Dendritic cell treated with granulocyte-macrophage colony-stimulating factor and Interleukin-4, amounts not matched to agents 40 ng/mL and 50 ng/mL, for 4 days (primary cell): Measurements from ENCODE around the gene RBM20.

Source experiments
- H3K27ac Mint-ChIP-seq: one replicate; pipeline ENCODE4 v1.8.0; 2022; ENCODE audit warnings: mild to moderate bottlenecking, mixed read lengths
- H3K27me3 Mint-ChIP-seq: one replicate; pipeline ENCODE4 v1.8.0; 2022; ENCODE audit warnings: mild to moderate bottlenecking, mixed read lengths
- H3K36me3 Mint-ChIP-seq: one replicate; pipeline ENCODE4 v1.8.0; 2022; ENCODE audit warnings: low read depth, mixed read lengths
- H3K4me1 Mint-ChIP-seq: one replicate; pipeline ENCODE4 v1.8.0; 2022; ENCODE audit warnings: low read depth, mixed read lengths
- H3K4me3 Mint-ChIP-seq: one replicate; pipeline ENCODE4 v1.8.0; 2022; ENCODE audit warnings: mild to moderate bottlenecking, moderate library complexity, mixed read lengths
- H3K9me3 Mint-ChIP-seq: one replicate; pipeline ENCODE4 v1.8.0; 2022; ENCODE audit warnings: mixed read lengths
- intact Hi-C: fragments of 100-400 bp; cut with micrococcal nuclease; formaldehyde crosslinking; loops from one replicate; pipeline ENCODE4 v1.15.0; 2022

RBM20 gene

GRCh38 chr10:110684800-110685446 is 40.8 kb downstream of the RBM20 start:
- Mint-ChIP-seq H3K36me3 (no peaks in the 10 kb centered on the region), H3K27me3 (peaks cover 6% of the 10 kb centered on the region), H3K4me1 (peaks cover 7% of the 10 kb centered on the region), H3K4me3 (no peak overlapping the region), H3K9me3 (no peaks in the 10 kb centered on the region), H3K27ac (no peak overlapping the region)
- intact Hi-C loops, result no loop called here

- Mint-ChIP-seq H3K4me1 (peaks cover under 1% of the 10 kb centered on the region), H3K4me3 (no peak overlapping the region), H3K27ac (no peak overlapping the region), H3K27me3 (no peaks in the 10 kb centered on the region), H3K9me3 (no peaks in the 10 kb centered on the region), H3K36me3 (no peaks in the 10 kb centered on the region)
- intact Hi-C loops, result no loop called here
Measured at GRCh38 chr10:110686047-110686446, 41.9 kb downstream of the RBM20 start.

DNA sequence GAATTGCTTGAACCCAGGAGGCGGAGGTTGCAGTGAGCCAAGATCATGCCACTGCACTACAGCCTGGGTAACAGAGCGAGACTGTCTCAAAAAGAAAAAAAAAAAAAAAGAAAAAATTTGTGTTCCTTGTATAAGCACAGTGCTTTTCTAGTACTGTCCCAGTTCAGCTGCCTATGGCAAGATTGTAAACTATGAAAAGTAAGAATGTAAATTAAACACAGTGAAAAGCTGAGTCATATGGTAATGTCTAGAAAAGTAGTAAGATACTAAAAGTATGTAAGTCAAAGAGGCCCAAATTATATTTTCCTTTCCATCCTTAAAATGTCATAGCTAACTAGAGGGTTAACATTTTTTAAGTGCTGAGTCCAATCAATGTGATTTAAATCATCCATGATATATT is 42.8 kb downstream of the RBM20 start:
- H3K36me3 Mint-ChIP-seq, result no peaks in the 10 kb centered on the region
- peaks cover 4% of the 10 kb centered on the region for H3K9me3 Mint-ChIP-seq
- intact Hi-C loops, result no loop called here
- H3K4me3 Mint-ChIP-seq, result no peak overlapping the region
- no peaks in the 10 kb centered on the region for H3K4me1 Mint-ChIP-seq
- no peaks in the 10 kb centered on the region for H3K27me3 Mint-ChIP-seq
- H3K27ac Mint-ChIP-seq, result no peak overlapping the region

- no peak overlapping the region for H3K27ac Mint-ChIP-seq
- H3K27me3 Mint-ChIP-seq, result no peaks in the 10 kb centered on the region
- H3K4me1 Mint-ChIP-seq, result no peaks in the 10 kb centered on the region
Measured at GRCh38 chr10:110687400-110687799, 43.3 kb downstream of the RBM20 start.

GRCh38 chr10:110691139-110691538 is 47.0 kb downstream of the RBM20 start:
- Mint-ChIP-seq H3K27me3 (no peaks in the 10 kb centered on the region), H3K9me3 (peaks cover 18% of the 10 kb centered on the region), H3K4me1 (no peaks in the 10 kb centered on the region), H3K36me3 (no peaks in the 10 kb centered on the region), H3K27ac (no peak overlapping the region), H3K4me3 (no peak overlapping the region)
- intact Hi-C loops, result no loop called here

More at GRCh38 chr10:110687400-110687799, 43.3 kb downstream of the RBM20 start:
- no peaks in the 10 kb centered on the region for H3K36me3 Mint-ChIP-seq
- no peak overlapping the region for H3K4me3 Mint-ChIP-seq
- intact Hi-C loops, result no loop called here
- peaks cover 8% of the 10 kb centered on the region for H3K9me3 Mint-ChIP-seq

DNA sequence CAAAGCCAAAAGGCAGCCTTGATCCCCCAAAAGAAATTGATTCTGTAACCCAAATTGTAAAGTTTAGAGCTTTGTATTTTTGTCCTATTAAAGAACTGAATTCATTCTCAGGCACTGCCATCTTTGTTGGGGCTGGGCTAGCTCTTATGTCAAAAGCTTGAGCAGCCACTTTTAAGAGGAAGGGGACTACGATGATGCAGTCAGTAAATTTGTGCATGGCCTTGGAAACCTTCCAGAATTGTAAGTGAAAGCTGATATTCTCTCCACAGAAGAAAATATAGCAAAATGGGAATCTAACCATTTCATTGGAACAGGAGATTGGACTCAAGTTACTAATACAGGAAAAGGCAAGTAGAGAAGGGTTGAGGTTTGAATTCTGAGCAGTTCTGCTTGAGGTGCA is 50.1 kb downstream of the RBM20 start:
- intact Hi-C loops, result no loop called here
- Mint-ChIP-seq H3K9me3 (peaks cover 18% of the 10 kb centered on the region), H3K4me1 (no peaks in the 10 kb centered on the region), H3K27me3 (no peaks in the 10 kb centered on the region), H3K27ac (no peak overlapping the region), H3K4me3 (no peak overlapping the region), H3K36me3 (no peaks in the 10 kb centered on the region)

DNA sequence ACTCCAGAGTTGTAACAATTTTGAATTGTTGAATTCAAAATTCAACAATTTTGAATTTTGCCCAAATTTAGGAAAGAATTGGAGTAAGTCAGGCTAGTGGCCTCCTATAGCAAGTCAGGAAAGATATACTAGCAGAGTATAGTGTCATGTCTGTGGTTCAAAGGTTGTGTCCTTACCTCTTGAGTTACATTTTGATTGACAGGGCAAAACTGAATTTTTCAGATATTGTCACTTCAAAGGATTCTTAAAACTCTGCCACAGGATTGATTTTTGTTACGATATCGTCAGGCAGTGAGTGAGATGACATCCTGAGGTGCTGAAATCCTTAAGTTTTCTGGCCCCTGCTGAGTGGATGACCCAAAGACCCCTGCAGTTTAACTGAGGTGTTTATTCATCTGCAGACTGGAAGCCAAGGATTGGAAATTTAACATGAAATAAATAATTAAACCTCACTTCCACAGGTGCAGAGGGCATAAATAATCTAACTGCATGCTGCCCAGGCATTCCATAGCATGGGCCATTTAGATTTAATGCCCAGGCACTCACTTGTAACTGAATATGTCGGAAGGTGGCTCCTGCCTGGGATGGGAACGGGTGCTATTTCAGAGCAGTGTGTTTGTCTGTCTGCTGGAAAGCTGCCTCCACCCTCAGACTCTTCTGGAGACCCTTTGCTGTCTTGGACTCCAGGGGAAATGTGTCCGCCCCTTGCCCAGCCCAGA is 50.8 kb downstream of the RBM20 start:
- Mint-ChIP-seq H3K27ac (no peak overlapping the region), H3K9me3 (peaks cover 18% of the 10 kb centered on the region), H3K36me3 (no peaks in the 10 kb centered on the region), H3K4me1 (no peaks in the 10 kb centered on the region), H3K4me3 (no peak overlapping the region), H3K27me3 (no peaks in the 10 kb centered on the region)
- intact Hi-C loops, result no loop called here

GRCh38 chr10:110695539-110695886 is 51.4 kb downstream of the RBM20 start:
- Mint-ChIP-seq H3K27me3 (no peaks in the 10 kb centered on the region), H3K9me3 (peaks cover 18% of the 10 kb centered on the region), H3K4me1 (no peaks in the 10 kb centered on the region), H3K36me3 (no peaks in the 10 kb centered on the region), H3K27ac (no peak overlapping the region), H3K4me3 (no peak overlapping the region)
- intact Hi-C loops, result no loop called here

DNA sequence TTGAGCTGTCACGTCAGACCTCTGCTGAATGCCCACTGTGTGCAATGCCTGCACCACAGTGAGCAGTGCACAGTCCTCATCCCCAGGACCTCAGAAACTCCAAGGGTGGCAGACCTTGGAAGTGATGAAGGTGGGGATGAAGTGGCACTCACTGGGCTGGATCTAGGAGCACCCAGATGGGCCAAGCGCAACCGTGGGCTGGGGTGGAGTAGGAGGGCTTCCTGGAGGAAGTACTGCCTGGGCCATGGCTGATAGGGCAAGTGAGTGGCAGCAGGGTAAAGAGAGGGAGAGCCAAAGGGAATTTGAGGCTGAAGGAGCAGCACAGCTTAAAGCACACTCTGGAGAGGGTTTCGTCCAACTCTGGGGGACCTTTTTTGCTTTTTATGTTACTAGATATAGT is 52.3 kb downstream of the RBM20 start:
- Mint-ChIP-seq H3K4me3 (no peak overlapping the region), H3K36me3 (no peaks in the 10 kb centered on the region), H3K27me3 (no peaks in the 10 kb centered on the region), H3K27ac (no peak overlapping the region), H3K4me1 (no peaks in the 10 kb centered on the region), H3K9me3 (peaks cover 18% of the 10 kb centered on the region)
- intact Hi-C loops, result no loop called here

GRCh38 chr10:110698340-110698739 is 54.2 kb downstream of the RBM20 start:
- Mint-ChIP-seq H3K4me1 (no peaks in the 10 kb centered on the region), H3K27ac (no peak overlapping the region), H3K27me3 (no peaks in the 10 kb centered on the region), H3K36me3 (no peaks in the 10 kb centered on the region), H3K9me3 (peaks cover under 1% of the 10 kb centered on the region), H3K4me3 (no peak overlapping the region)
- intact Hi-C loops, result no loop called here

DNA sequence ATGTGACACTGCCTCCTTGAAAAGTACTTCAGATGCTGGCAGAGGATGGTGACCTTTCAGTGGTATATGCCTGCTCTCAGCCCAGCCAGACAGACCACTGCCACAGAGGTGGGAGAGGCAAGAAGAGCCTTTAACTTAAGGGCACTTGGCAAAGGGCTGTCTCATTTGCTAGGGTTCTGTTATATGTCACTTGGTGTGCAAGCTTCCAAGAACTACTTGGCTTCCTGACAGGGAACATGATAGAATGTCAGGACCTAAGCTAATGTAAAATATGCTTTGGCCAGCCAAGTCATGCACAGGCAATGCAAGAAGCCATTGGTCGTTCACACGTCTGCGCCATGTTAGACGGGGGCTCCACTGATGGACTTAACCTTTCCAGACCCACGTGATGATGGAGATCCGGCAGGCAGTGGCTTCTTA is 54.7 kb downstream of the RBM20 start:
- Mint-ChIP-seq H3K36me3 (no peaks in the 10 kb centered on the region), H3K27ac (no peak overlapping the region), H3K4me3 (no peak overlapping the region), H3K4me1 (no peaks in the 10 kb centered on the region), H3K9me3 (no peaks in the 10 kb centered on the region), H3K27me3 (no peaks in the 10 kb centered on the region)
- intact Hi-C loops, result no loop called here

DNA sequence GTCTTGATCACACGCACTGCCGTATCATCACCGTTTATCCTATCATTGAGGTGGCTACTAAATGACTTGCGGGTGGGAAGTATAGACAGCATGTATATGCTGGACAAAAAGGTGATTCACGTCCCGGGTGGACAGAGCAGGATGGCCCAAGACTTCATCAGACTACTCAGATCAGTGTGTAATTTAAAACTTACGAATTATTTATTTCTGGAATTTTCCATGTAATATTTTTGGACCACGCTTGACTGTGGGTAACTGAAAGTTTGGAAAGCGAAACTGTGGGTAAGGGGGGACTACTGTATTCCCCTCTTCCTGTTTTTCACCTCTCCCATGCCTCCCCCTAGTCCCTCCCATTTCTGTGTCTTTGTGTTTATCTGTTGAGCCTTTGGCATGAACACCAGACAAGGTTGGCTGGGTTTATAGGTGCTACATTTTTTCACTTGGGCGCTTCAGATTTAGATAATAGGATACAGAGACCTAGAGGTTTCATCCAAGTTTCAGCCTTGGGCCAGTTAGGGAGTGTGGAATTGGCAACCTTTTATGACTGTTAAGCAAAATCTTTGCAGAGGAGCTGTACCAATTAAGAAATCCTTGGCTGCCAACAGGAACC is 55.8 kb downstream of the RBM20 start:
- no peak overlapping the region for H3K4me3 Mint-ChIP-seq
- intact Hi-C loops, result no loop called here
- H3K27me3 Mint-ChIP-seq, result no peaks in the 10 kb centered on the region
- H3K9me3 Mint-ChIP-seq, result no peaks in the 10 kb centered on the region
- no peaks in the 10 kb centered on the region for H3K4me1 Mint-ChIP-seq
- H3K36me3 Mint-ChIP-seq, result no peaks in the 10 kb centered on the region
- H3K27ac Mint-ChIP-seq, result no peak overlapping the region

DNA sequence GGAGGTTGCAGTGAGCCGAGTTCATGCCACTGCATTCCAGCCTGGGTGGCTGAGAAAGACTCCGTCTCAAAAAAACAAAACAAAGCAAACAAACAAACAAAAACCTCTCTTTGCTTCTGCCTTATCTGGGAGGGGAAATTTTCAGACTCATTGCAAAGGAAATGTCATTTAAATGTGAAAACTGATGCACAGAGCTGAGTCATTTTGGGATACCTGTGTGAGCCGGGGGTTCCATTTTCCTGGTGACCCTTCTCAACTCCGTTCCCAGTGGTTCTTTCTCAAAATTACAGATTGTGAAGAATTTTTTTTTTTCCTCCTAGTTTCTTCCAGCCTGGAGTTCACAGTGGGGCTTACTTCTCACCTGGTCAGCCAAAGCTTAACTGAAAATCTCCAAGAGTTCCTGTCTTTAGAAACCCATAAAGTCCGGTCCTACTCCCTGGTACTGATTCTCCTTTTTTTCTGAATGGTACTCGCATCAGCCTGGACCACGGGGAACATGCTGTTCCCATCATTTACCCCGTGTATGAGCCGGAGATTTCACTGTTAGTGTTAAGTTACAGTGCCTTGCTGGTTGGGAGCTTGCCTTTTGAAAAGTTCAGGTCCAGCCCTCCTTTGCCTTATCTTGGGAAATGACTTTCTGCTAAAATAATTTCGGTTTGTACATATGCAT is 56.9 kb downstream of the RBM20 start:
- Mint-ChIP-seq H3K36me3 (no peaks in the 10 kb centered on the region), H3K27ac (no peak overlapping the region), H3K27me3 (no peaks in the 10 kb centered on the region), H3K9me3 (no peaks in the 10 kb centered on the region), H3K4me3 (no peak overlapping the region), H3K4me1 (no peaks in the 10 kb centered on the region)
- intact Hi-C loops, result no loop called here

GRCh38 chr10:110701617-110701971 is 57.5 kb downstream of the RBM20 start:
- Mint-ChIP-seq H3K4me3 (no peak overlapping the region), H3K27me3 (no peaks in the 10 kb centered on the region)

More at GRCh38 chr10:110701617-110701971, 57.5 kb downstream of the RBM20 start:
- Mint-ChIP-seq H3K36me3 (no peaks in the 10 kb centered on the region), H3K27ac (no peak overlapping the region), H3K9me3 (no peaks in the 10 kb centered on the region), H3K4me1 (no peaks in the 10 kb centered on the region)
- intact Hi-C loops, result no loop called here
